HG03378 (cell line): ENCODE results near the gene GATB.
A peak's percentile ranks its signal among the peaks of the same experiment; 100 is the strongest.

Source experiments
- ATAC-seq: cut with Tn5 transposase; IDR thresholded peaks from one replicate; pipeline ENCODE4 v1.9.1; 2021; ENCODE audit warnings: mild to moderate bottlenecking, moderate library complexity; ENCODE audit not compliant: unreplicated experiment

Gene GATB

GRCh38 chr4:151760712-151761661 is at the start of gene GATB:
Gene GATB (minus strand): TSS chr4:151761007. CDS start chr4:151760982, 25 bp downstream.
- ATAC-seq, result peak; percentile 99

- ATAC-seq, result no peak
Observed at GRCh38 chr4:151810476-151810875, 49.7 kb upstream of the GATB start.

GRCh38 chr4:151809716-151810115 is 48.9 kb upstream of the GATB start:
- ATAC-seq, result no peak

- ATAC-seq, result no peak
Observed at GRCh38 chr4:151808542-151808941, 47.7 kb upstream of the GATB start.

- ATAC-seq, result no peak
Observed at GRCh38 chr4:151808120-151808529, 47.3 kb upstream of the GATB start.

- no peak for ATAC-seq
Observed at GRCh38 chr4:151807220-151807619, 46.4 kb upstream of the GATB start.

- ATAC-seq, result no peak
Observed at GRCh38 chr4:151806511-151806927, 45.7 kb upstream of the GATB start.

- ATAC-seq, result no peak
Observed at GRCh38 chr4:151804821-151805220, 44.0 kb upstream of the GATB start.

GRCh38 chr4:151804086-151804630 is 43.4 kb upstream of the GATB start:
- no peak for ATAC-seq

- ATAC-seq, result no peak
Observed at GRCh38 chr4:151803246-151803645, 42.4 kb upstream of the GATB start.

GRCh38 chr4:151801547-151802516 is 41.0 kb upstream of the GATB start:
- ATAC-seq, result no peak

GRCh38 chr4:151799417-151800012 is 38.7 kb upstream of the GATB start:
- ATAC-seq, result no peak

- ATAC-seq, result peak; percentile 86
Observed at GRCh38 chr4:151798678-151799416, 38.0 kb upstream of the GATB start.

GRCh38 chr4:151797853-151798252 is 37.0 kb upstream of the GATB start:
- no peak for ATAC-seq

- no peak for ATAC-seq
Observed at GRCh38 chr4:151797131-151797530, 36.3 kb upstream of the GATB start.

- ATAC-seq, result no peak
Observed at GRCh38 chr4:151796106-151796505, 35.3 kb upstream of the GATB start.

GRCh38 chr4:151792995-151793394 is 32.2 kb upstream of the GATB start:
- ATAC-seq, result no peak

GRCh38 chr4:151792530-151792929 is 31.7 kb upstream of the GATB start:
- no peak for ATAC-seq

- no peak for ATAC-seq
Observed at GRCh38 chr4:151788021-151788420, 27.2 kb upstream of the GATB start.

- ATAC-seq, result no peak
Observed at GRCh38 chr4:151786158-151786495, 25.3 kb upstream of the GATB start.
